Activated CD4-positive, alpha-beta T cell treated with anti-CD3 and anti-CD28 coated beads for 36 hours (primary cell): Measurements from ENCODE around the gene ZSCAN21. TPM values are rescaled to one million over a fixed set of nuclear protein-coding genes. Genes with fewer than 3 reads are reported as not detected.
"Not testable (repeated sequence)": the region's sequence is repeated elsewhere in the genome, so short reads cannot be mapped to it uniquely, and the experiment has no call there.

Experiments
- ATAC-seq: fragments of 200-7000 bp; cut with Tn5 transposase; one replicate; pipeline ENCODE4 v1.10.0; 2021; ENCODE audit warnings: mild to moderate bottlenecking, moderate library complexity
- CTCF ChIA-PET: fragments of 350-600 bp; sonication (Branson Sonifier 250); formaldehyde crosslinking; loops from one replicate; lab custom pipeline; 2021; ENCODE audit warnings: antibody characterized with exemption; lab: Charles Lee
- POLR2A ChIA-PET: fragments of 350-600 bp; sonication (Branson Sonifier 250); formaldehyde crosslinking; loops from one replicate; lab custom pipeline; 2021; ENCODE audit warnings: antibody characterized with exemption, inconsistent platforms; lab: Charles Lee
- DNase-seq: peaks from one replicate; pipeline ENCODE4 v3.0.0-alpha.2; 2020
- H3K27ac Mint-ChIP-seq: one replicate; pipeline ENCODE4 v1.8.0; 2021; ENCODE audit warnings: mixed read lengths
- H3K27me3 Mint-ChIP-seq: one replicate; pipeline ENCODE4 v1.8.0; 2021; ENCODE audit warnings: mixed read lengths
- H3K36me3 Mint-ChIP-seq: one replicate; pipeline ENCODE4 v1.8.0; 2021; ENCODE audit warnings: low read depth, mixed read lengths
- H3K4me1 Mint-ChIP-seq: one replicate; pipeline ENCODE4 v1.8.0; 2021; ENCODE audit warnings: mixed read lengths
- H3K4me3 Mint-ChIP-seq: one replicate; pipeline ENCODE4 v1.8.0; 2021; ENCODE audit warnings: mild to moderate bottlenecking, moderate library complexity, mixed read lengths
- H3K9me3 Mint-ChIP-seq: one replicate; pipeline ENCODE4 v1.8.0; 2021; ENCODE audit warnings: low read depth, mixed read lengths
- intact Hi-C, 2 experiments: fragments of 100-400 bp; cut with DNase I in 1 of 2; cut with micrococcal nuclease in 1 of 2; formaldehyde crosslinking; loops; one replicate each; pipeline versions ENCODE4 v1.14.2 to v1.15.1; 2022 to 2024; cut with DNase I, micrococcal nuclease
- total RNA-seq, 2 experiments: library from RNA; stranded (reverse); gene quantifications; one replicate each; pipeline ENCODE4 v1.2.3, GENCODE V29; 2021

ZSCAN21 gene
- total RNA-seq: 1 to 10 TPM; 6.4 to 7.4 TPM

DNA sequence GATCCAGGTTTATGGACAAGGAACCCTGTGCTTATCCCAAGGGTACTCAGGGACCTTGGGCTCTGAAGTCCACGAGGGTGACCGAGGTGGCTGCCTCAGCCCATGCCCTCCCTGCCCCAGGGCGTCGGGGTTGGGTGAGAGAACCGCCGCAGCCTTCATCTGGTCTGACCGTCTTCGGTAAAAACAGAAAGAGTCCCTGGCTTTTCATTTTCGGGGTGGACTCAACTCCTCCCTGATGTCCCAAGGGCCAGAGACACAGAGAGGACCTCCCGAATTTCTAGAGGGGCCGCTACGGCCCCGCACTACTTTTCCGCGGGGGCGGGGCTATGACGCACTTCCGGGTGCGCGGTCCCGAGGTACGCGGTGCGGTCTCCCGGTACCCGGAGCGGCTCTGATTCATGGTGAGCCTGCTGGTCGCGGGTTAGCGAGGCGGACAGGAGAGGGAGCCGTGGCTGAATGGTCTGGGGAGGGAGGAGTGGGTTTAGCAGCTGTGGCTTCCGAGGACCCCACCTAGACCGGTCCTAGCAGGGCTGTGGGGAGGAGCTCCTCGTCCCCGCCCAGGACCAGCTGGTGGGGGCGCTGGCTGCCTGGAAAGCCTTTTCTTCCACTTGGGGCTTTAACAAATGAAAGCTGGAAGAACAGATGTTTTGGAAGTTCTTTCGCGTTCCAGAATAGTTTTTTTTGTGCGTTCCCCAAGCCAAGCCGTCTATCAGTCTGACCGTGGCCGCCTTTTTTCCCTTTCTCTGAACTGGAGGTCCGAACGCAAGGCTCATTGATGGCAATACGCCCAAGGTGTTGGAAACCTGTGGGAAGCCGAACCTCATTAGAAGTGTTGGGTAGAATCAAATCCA is at the start of gene ZSCAN21:
ZSCAN21 (plus strand) TSS at position 334 of the 851 bp plus-strand sequence. CDS start 7,233 bp downstream, outside the sequence.
- Mint-ChIP-seq H3K4me3 (peak within 1 kb of the TSS; percentile 85), H3K4me1 (peaks cover 18% of the 10 kb centered on the region), H3K9me3 (no peaks in the 10 kb centered on the region), H3K27ac (peak within 1 kb of the TSS; percentile 86), H3K36me3 (no peaks in the 10 kb centered on the region), H3K27me3 (no peaks in the 10 kb centered on the region)
- DNase-seq (peak; percentile 89), ATAC-seq (peak; percentile 90)
- intact Hi-C loops: loop anchor here (1.0 to 5.0 kb wide), 9 partner anchors 31 to 130 kb away; partner anchors contain the start of genes ZKSCAN1 (in 2 of the 2), ZNF3 (in 2 of the 2), AP4M1 (in 1 of the 2) and AZGP1 (in 1 of the 2)
- ChIA-PET POLR2A (interaction anchor here (0.5 to 1.1 kb wide), 4 partner anchors 30 to 178 kb away, joined by 3 to 4 read pairs (median 3); partner anchors contain the start of gene MBLAC1), CTCF (interaction anchor here (0.6 to 1.6 kb wide), 5 partner anchors 9 to 171 kb away, joined by 3 to 6 read pairs (median 5); partner anchors contain the start of gene ZKSCAN1)

DNA sequence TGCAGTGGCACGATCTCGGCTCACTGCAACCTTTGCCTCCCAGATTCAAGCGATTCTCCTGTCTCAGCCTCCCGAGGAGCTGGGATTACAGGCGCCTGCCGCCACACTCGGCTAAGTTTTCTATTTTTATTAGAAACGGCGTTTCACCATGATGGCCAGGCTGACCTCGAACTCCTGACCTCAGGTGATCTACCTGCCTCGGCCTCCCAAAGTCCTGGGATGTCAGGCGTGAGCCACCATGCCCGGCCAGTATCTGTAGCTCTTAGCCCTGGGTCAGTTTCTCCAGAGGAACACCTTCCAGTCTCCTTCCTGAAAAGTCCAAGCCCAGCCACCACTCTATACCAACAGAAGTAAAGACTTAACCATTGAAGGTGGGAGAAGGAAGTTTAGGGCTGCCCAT is 49.3 kb upstream of the ZSCAN21 start:
- POLR2A ChIA-PET: no interaction called here
- intact Hi-C loops: no loop called here
- no peaks in the 10 kb centered on the region for H3K9me3 Mint-ChIP-seq
- no peak overlapping the region for H3K27ac Mint-ChIP-seq
- CTCF ChIA-PET: no interaction called here
- DNase-seq (no peak), ATAC-seq (no peak)
- no peaks in the 10 kb centered on the region for H3K36me3 Mint-ChIP-seq
- H3K4me3 Mint-ChIP-seq: no peak overlapping the region
- peaks cover 15% of the 10 kb centered on the region for H3K4me1 Mint-ChIP-seq
- no peaks in the 10 kb centered on the region for H3K27me3 Mint-ChIP-seq

DNA sequence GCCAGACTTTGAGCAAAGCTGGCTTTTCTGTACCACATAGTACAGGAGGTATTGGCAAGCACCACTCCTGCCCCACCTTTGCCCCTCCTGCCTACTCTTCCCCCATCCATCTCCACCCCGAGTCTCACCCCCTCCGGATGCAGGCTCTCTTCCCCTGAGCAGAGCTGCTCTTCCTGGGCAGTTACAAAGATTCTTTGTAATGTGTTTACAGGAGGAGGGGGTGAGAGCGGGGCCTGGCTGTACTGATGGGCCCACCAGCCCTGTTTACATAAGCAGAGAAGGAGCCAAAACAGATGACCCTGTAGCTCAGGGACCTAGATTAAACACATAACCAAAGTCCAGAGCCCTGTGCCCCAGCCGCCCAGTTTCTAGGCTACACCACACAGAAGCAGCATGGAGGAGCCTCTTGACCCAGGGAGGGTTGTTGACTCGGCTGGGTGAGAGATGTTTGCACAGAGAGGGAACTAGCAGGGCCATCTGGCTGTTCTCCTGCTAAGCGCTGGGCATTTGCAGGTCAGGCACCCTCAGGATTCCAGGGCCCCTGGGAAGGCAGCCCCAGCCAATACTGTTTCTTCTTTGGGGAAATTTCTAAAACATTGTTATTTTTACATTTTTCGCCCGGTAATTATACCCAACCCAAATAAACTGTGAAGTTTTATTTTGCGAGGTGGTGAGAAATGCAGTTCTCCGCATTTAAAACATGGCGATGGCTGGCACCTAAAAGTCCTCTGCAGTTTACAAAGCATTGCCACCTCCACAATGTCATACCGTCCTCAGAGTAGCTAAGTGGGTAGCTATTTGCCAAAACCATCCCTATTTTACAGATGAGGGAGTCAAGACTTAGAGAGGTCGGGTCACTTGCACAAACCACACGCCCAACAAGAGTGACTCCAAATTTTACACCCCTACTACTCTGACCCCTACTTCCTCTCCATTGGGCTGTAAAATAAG is 45.6 kb upstream of the ZSCAN21 start:
- no peak for ATAC-seq
- no peaks in the 10 kb centered on the region for H3K4me1 Mint-ChIP-seq
- H3K27ac Mint-ChIP-seq: no peak overlapping the region
- no peaks in the 10 kb centered on the region for H3K9me3 Mint-ChIP-seq
- POLR2A ChIA-PET: no interaction called here
- H3K27me3 Mint-ChIP-seq: no peaks in the 10 kb centered on the region
- H3K4me3 Mint-ChIP-seq: no peak overlapping the region
- DNase-seq: no peak
- intact Hi-C loops: no loop called here
- CTCF ChIA-PET: interaction anchor here (1.0 to 1.3 kb wide), 3 partner anchors 11 to 92 kb away, joined by 3 to 5 read pairs (median 3); no protein-coding TSS in a partner anchor
- no peaks in the 10 kb centered on the region for H3K36me3 Mint-ChIP-seq

GRCh38 chr7:100007887-100008286 is 41.7 kb upstream of the ZSCAN21 start:
- H3K36me3 Mint-ChIP-seq: no peaks in the 10 kb centered on the region
- no peak for DNase-seq
- no peaks in the 10 kb centered on the region for H3K9me3 Mint-ChIP-seq
- POLR2A ChIA-PET: interaction anchor here (0.6 kb wide), 1 partner anchor 536 kb away, joined by 8 read pairs; no protein-coding TSS in a partner anchor
- no peaks in the 10 kb centered on the region for H3K27me3 Mint-ChIP-seq
- H3K4me1 Mint-ChIP-seq: peaks cover 2% of the 10 kb centered on the region
- H3K4me3 Mint-ChIP-seq: no peak overlapping the region
- H3K27ac Mint-ChIP-seq: no peak overlapping the region
- no peak for ATAC-seq
- intact Hi-C loops: no loop called here
- CTCF ChIA-PET: interaction anchor here (0.7 to 2.2 kb wide), 3 partner anchors 14 to 55 kb away, joined by 3 to 4 read pairs (median 3); no protein-coding TSS in a partner anchor

- intact Hi-C loops: no loop called here
- H3K36me3 Mint-ChIP-seq: no peaks in the 10 kb centered on the region
- peaks cover 8% of the 10 kb centered on the region for H3K4me1 Mint-ChIP-seq
- ATAC-seq (no peak), DNase-seq (no peak)
- ChIA-PET CTCF (interaction anchor here (0.7 to 2.2 kb wide), 2 partner anchors 15 to 55 kb away, joined by 3 to 4 read pairs; no protein-coding TSS in a partner anchor), POLR2A (interaction anchor here (0.6 kb wide), 1 partner anchor 537 kb away, joined by 8 read pairs; no protein-coding TSS in a partner anchor)
- no peak overlapping the region for H3K4me3 Mint-ChIP-seq
- H3K27ac Mint-ChIP-seq: no peak overlapping the region
- H3K9me3 Mint-ChIP-seq: no peaks in the 10 kb centered on the region
- no peaks in the 10 kb centered on the region for H3K27me3 Mint-ChIP-seq
These were observed 41.0 kb upstream of the ZSCAN21 start for GRCh38 chr7:100008525-100008924.

- ATAC-seq, H3K4me3 Mint-ChIP-seq, POLR2A ChIA-PET, DNase-seq, H3K9me3 Mint-ChIP-seq, H3K27ac Mint-ChIP-seq, CTCF ChIA-PET, H3K27me3 Mint-ChIP-seq, H3K36me3 Mint-ChIP-seq: not testable (repeated sequence)
- peaks cover 10% of the 10 kb centered on the region for H3K4me1 Mint-ChIP-seq
- intact Hi-C loops: loop anchor here in 1 of 2 experiments (5.0 to 10.0 kb wide), 2 partner anchors 212 to 535 kb away; no protein-coding TSS in a partner anchor
These were observed 39.6 kb upstream of the ZSCAN21 start for GRCh38 chr7:100009952-100010351.

GRCh38 chr7:100010901-100011300 is 38.7 kb upstream of the ZSCAN21 start:
- Mint-ChIP-seq H3K4me3 (no peak overlapping the region), H3K36me3 (no peaks in the 10 kb centered on the region), H3K27me3 (no peaks in the 10 kb centered on the region), H3K9me3 (no peaks in the 10 kb centered on the region), H3K4me1 (peaks cover 14% of the 10 kb centered on the region), H3K27ac (no peak overlapping the region)
- DNase-seq (no peak), ATAC-seq (no peak)
- CTCF ChIA-PET: interaction anchor here (0.6 to 0.7 kb wide), 2 partner anchors 19 to 126 kb away, joined by 3 to 4 read pairs; no protein-coding TSS in a partner anchor
- POLR2A ChIA-PET: interaction anchor here (0.6 kb wide), 1 partner anchor 51 kb away, joined by 3 read pairs; no protein-coding TSS in a partner anchor
- intact Hi-C loops: loop anchor here in 1 of 2 experiments (5.0 to 10.0 kb wide), 2 partner anchors 211 to 534 kb away; no protein-coding TSS in a partner anchor

GRCh38 chr7:100011516-100011915 is 38.1 kb upstream of the ZSCAN21 start:
- Mint-ChIP-seq H3K27me3 (no peaks in the 10 kb centered on the region), H3K4me3 (no peak overlapping the region), H3K9me3 (no peaks in the 10 kb centered on the region), H3K4me1 (peaks cover 19% of the 10 kb centered on the region), H3K36me3 (peaks cover 6% of the 10 kb centered on the region), H3K27ac (no peak overlapping the region)
- DNase-seq (no peak), ATAC-seq (no peak)
- ChIA-PET POLR2A (no interaction called here), CTCF (interaction anchor here (0.7 to 1.3 kb wide), 2 partner anchors 24 to 126 kb away, joined by 3 read pairs; no protein-coding TSS in a partner anchor)
- intact Hi-C loops: loop anchor here in 1 of 2 experiments (5.0 to 10.0 kb wide), 2 partner anchors 211 to 533 kb away; no protein-coding TSS in a partner anchor

DNA sequence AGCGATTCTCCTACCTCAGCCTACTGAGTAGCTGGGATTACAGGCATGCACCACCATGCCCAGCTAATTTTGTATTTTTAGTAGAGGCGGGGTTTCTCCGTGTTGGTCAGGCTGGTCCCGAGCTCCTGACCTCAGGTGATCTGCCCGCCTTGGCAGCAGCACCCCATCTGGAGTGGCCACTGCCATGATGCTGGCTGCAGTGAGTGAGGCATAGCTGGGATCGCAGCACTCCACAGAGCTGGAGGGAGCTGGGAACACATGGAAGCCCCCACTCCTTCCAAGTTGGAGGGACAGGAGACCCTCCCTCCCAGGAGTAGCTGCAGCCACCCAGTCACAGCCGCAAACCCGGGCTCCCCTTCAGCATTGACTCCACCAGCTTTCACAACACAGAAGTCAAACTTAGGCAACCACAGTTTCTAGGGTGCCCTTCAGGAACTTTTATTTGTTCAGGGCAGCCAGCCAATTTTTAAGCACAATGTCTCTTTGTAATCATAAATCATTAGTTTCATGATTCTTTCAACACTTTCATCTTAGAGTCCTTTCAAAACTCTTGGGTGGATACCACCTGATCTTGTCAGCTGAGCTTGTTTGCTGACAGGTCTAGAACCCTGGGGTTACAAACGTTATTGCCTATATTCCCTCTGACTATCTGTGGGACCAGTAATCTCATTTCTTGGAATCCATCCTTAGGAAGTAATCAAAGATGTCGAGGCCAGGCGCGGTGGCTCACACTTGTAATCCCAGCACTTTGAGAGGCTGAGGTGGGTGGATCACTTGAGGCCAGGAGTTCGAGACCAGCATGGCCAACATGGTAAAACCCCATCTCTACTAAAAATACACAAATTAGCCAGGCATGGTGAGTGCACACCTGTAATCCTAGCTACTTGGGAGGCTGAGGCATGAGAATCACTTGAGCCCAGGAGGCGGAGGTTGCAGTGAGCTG is 36.9 kb upstream of the ZSCAN21 start:
- H3K4me3 Mint-ChIP-seq, H3K27me3 Mint-ChIP-seq, H3K36me3 Mint-ChIP-seq, ATAC-seq, POLR2A ChIA-PET, H3K9me3 Mint-ChIP-seq, DNase-seq: not testable (repeated sequence)
- Mint-ChIP-seq H3K4me1 (peaks cover 28% of the 10 kb centered on the region), H3K27ac (peak overlapping the region; percentile 65)
- intact Hi-C loops: loop anchor here in 1 of 2 experiments (5.0 to 10.0 kb wide), 2 partner anchors 210 to 532 kb away; no protein-coding TSS in a partner anchor
- CTCF ChIA-PET: interaction anchor here (1.0 to 1.3 kb wide), 4 partner anchors 10 to 96 kb away, joined by 3 to 4 read pairs (median 3); no protein-coding TSS in a partner anchor
